ENCODE results near the gene LTV1.
"Not testable (repeated sequence)": the region's sequence is repeated elsewhere in the genome, so short reads cannot be mapped to it uniquely, and the experiment has no call there.

The LTV1 gene, protein sequence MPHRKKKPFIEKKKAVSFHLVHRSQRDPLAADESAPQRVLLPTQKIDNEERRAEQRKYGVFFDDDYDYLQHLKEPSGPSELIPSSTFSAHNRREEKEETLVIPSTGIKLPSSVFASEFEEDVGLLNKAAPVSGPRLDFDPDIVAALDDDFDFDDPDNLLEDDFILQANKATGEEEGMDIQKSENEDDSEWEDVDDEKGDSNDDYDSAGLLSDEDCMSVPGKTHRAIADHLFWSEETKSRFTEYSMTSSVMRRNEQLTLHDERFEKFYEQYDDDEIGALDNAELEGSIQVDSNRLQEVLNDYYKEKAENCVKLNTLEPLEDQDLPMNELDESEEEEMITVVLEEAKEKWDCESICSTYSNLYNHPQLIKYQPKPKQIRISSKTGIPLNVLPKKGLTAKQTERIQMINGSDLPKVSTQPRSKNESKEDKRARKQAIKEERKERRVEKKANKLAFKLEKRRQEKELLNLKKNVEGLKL
- 16.8 to 76.9 (median 19.5) reads per million in 3 experiments for total RNA-seq

DNA sequence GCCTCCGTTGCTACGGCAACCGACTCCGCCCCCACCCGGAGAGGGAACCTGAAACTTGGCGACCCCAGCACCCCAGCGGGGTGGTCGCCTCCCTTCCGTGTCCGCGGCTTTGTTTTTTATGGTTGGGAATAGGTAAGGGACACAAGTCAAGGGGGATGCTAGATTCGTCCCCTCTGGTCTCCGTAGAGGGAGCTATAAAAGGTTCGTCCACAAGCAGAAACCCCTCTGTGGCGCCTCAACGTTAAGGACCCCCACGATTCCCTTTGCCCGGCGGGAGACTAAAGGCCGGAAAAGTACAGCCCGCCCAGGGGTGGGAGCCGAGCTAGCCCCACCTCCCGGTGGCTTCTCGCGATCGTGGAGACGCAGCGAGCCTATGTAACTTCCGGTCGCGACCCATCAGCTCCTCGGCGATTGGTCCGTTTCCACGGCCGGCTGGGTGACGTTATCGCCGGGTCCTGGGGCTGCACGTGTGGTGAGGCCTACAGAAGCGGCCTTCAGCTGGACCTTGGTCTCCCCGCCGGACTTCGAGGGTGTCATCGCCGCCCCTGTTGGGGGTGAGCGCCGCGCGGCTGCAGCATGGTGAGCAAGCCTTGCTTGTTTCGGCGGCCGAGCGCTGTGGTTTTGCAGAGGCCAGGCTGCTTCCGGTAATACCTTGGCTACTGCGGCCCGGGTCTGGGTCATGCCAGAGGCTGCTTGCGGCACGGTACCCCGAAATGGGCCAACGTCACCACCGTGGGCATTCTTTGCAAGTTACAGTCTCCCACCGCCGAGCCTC is at the start of gene LTV1:
Gene LTV1 (plus strand): TSS at position 437 of the 775 bp plus-strand sequence. CDS start 140 bp downstream, at position 577.
- peak; percentile 88 for DNase-seq

DNA sequence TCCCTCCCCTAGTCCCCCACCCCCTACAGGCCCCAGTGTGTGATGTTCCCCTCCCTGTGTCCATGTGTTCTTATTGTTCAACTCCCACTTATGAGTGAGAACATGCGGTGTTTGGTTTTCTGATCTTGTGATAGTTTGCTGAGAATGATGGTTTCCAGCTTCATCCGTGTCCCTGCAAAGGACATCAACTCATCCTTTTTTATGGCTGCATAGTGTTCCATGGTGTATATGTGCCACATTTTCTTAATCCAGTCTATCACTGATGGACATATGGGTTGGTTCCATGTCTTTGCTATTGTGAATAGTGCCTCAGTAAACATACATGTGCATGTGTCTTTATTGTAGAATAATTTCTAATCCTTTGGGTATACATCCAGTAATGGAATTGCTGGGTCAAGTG is 46.6 kb upstream of the LTV1 start:
- not testable (repeated sequence) for DNase-seq

DNA sequence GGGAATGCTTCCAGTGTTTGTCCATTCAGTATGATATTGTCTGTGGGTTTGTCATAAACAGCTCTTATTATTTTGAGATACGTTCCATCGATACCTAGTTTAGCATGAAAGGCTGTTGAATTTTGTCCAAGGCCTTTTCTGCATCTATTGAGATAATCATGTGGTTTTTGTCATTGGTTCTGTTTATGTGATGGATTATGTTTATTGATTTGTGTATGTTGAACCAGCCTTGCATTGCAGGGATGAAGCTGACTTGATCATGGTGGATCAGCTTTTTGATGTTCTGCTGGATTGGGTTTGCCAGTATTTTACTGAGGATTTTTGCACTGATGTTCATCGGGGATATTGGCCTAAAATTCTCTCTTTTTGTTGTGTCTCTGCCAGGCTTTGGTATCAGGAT is 44.7 kb upstream of the LTV1 start:
- not testable (repeated sequence) for DNase-seq

DNA sequence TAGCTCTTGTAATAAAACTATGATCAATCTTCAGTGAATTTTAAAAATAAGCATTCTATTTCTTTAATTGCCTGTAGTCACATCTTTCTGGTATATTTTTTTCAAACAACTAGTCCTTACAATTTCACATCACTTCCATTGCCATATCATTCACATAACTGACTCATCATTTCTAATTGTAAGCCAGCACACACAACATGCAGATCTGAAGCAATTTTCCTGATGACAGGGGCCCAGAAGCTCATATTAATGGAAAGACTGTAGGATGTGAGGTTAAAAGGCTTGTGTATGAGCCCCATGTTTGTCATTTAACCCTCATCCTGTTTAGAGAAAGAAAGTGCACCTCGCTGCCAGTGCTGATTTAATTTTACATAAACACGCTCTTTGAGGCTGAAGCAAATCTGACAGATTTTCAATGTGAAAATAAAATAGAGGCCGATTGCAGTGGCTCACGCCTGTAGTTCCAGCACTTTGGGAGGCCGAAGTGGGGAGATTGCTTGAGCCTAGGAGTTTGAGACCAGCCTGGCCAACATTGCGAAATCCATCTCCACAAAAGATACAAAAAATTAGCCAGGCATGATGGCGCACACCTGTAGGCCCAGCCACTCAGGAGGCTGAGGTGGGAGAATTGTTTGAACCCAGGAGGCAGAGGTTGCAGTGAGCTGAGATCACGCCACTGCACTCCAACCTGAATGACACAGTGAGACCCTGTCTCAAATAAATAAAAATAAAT is 40.1 kb upstream of the LTV1 start:
- DNase-seq = no peak

DNA sequence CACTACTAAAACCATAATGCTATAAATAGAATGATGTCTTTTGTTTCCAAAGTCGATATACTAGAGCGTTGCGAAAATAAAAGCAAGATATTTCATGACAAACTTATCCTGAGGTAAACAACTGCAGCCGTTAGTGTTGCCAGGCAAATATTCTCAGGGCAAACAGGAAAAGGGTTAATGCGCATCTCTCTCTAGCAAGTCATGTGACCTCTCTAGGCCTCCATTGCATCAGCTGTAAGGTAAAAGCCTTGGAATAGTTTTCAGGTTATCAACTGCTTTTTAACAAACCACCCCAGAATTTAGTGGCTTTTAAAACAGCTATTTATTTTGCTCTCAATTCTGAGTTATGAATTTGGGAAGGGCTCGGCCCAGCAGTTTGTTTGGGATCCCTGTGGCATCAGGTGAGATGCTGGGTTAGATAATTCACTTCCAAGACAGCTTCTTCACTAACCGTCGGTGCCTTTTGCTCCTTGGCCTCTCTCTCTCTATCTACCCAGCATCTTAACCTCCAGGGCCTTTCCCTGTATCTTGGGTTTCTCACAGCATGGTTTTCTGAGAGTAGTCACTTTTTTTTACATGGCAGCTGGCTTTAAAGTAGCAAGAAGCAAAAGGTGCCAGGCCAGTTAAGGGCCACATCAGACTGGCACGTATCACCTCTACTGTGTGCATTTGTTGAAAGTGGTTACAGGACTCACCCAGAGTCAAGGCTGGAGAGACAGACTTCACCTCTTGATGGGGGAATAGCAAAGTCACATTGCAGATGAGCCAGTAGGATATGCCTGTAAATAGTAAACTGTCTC is 39.2 kb upstream of the LTV1 start:
- DNase-seq = no peak

DNA sequence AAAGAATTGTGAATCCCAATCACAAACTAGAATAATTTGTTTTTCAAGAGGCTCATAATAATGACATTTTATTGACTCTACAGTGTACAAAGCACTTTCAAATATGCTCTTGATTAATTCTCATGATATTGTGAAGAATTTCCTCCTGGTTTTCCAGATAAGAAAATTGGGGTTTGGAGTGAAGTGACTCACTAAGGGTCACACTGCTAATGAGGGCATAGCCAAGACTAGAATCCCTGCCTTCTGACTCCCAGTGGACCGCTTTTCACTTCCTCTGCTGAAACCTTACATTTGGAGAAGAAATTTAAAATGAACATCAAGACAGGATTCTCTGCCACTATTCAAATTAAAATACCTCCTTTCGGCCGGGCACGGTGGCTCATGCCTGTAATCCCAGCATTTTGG is 38.3 kb upstream of the LTV1 start:
- DNase-seq = no peak

DNA sequence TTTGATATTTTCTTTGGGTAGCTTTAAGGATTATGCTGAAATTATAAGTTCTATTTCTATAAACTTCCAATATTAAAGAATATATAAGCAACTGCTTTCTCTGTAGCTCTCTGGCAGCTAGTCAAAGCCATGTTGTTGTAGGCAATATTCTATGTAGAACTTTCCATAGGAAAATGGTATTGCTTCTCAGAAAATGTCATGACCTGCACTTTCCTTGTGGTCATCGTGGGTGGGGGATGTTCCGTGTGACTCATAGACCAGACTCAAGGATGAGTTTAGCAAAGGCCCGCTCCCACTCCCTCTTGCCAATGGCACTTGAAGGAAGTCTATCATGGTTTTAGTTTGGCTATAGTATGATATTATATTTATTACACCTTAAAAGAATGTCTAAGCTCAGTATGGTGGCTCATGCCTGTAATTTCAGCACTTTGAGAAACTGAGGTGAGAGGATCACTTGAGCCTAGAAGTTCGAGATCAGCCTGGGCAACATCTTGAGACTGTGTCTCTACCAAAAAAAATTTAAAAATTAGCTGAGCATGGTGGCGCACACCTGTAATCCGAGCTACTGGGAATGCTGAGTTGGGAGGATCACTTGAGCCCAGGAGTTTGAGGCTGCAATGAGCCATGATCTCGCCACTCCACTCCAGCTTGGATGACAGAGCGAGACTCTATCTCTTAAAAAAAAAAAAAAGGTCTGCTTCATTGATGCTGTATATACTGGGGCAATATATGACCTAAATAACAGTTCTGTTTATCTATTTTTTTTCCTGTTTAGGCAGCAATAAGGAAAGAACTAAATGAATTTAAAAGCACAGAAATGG is 36.6 kb upstream of the LTV1 start:
- no peak for DNase-seq

DNA sequence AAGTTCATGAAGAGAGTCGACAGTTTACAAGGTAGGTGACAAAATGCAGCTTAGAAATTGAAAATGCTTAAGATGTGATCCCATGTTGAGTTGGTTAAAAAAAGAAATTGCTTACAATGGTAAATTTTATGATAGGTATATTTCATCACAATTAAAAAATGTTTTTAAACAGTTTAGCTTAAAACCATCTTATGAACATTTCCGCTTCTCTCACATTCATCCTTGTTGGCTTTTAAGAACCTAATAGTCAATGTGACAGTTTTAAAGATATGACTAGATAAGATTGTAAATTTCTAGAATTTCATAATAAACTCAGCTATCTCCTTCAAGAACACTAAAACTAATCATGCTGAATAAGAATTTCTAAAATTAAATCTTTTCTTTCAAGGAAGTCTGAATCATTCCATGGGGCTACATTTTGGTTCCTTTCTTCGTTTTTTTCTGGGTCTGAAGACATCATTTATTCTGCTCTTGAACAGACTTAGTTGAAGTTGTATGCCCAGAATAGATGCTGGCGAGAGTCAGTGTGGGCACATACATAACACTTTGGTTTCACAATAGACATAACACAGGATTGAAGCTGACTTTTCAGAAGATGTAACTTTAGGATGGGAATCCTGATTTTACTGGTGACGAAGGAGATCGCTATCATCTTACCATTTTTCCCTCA is 35.9 kb upstream of the LTV1 start:
- DNase-seq = no peak

DNA sequence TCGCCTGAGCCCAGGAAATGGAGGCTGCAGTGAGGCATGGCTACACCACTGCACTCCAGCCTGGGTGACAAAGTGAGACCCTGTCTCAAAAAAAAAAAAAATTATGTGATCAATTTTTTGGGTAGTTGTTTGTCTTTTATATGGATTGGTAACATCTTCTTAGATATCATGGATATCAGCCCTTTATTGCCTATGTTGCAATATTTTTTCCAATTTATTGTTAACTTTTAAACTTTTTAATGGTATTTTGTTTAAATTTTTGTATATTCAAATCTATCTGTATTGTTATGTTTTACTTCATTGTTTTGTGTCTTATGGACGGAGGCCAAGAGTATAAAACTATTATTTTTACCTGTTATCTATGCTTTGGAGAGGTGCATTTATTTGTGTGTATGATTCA is 32.4 kb upstream of the LTV1 start:
- no peak for DNase-seq

DNA sequence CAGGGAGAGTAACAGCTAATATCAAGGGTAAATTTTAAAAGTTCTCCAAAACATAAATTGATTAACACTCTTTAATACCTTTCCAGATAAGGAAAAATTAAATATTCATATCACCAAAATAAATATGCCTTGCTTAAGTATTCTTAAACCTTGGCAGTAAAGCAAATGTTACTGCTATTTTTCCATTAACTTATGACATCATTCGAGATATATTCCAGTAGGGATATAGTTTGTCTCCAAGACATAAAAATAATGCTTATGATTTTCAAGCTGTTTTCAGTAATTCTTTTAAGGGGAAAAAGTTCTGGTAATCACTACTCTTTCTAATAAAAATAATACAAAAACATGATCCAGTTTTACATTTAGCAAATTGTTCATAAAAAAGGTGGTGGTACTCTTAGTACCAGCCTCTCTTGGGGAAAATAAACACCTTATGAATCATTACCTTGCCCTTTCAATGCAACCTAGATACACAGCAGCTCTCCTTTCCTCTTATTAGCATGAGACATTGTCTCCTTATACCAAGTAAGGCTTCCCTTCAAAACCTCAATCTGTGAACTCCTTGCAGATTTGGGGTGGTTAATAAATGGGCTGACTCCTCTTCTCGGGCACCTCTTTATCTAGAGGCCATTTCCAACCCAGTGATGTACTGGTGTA is 31.5 kb upstream of the LTV1 start:
- DNase-seq = no peak

DNA sequence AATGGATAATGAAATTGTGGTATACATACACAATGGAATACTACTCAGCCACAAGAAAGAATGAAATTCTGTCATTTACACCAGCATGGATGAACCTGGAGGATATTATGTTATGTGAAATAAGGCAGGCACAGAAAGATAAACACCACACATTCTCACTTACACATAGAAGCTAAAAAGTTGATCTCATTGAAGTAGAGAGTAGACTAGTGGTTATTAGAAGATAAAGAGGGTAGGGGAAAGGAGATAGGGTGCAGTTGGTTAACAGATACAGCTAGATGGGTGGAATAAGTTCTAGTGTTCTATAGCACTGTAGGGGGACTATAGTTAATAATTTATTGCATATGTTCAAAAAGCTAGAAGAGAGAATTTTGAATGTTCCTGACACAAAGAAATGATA is 25.5 kb upstream of the LTV1 start:
- no peak for DNase-seq

DNA sequence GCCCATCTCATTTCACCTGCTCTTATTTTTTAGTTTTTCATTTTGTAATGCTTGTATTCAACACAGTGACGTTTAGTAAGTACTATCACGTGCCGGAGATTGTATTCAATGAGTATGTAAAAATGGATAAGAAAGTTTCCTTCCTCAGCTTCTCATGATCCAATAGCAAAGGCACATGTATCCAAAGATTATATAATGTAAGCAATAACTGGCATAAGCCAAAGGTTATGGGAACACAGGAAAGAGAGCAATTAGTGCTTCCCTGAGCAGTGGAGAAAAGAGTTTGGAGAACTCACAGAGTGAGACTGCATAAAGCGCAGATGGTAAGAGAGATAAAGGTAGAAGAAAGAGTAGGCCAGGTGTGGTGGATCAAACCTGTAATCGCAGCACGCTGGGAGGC is 21.8 kb upstream of the LTV1 start:
- no peak for DNase-seq

DNA sequence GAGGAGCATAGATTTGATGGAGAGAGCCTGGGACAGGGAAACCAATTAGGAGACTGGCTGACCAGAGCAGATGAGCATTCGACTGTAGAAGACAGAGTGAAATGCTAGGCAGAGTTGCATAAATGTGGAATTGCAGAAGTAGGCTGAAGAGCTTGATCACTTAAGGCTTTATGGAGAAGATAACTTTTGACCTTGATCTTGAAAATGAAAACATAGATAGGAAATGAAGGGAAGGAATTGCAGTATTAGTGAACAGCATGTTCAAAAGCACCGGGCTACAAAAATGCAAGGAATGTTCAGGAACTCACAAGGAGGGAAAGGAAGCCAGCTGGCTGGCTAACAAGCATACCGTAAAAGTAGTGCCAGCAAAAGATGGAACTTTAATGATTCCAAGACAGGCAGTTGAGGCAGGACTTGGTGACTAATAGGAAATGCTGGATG is 20.5 kb upstream of the LTV1 start:
- DNase-seq = no peak

DNA sequence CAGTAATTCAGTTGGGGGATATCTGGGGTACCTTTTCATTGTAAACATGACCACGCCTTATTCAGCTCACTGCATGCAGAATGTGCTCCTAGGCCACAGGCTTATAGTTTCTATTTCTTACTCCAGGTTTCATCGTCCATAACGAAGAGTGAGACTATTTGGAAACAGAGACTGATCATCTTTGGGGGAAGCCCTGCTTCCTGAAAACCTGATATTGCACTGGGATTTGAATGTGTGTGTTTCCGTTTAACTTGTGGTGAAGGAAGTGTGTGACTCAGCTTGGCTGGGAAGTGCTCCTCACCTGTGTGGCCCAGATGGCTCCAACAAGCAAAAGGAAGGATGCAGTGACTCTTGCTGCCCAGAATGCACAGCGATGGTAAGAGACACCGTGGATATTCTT is 19.6 kb upstream of the LTV1 start:
- no peak for DNase-seq

DNA sequence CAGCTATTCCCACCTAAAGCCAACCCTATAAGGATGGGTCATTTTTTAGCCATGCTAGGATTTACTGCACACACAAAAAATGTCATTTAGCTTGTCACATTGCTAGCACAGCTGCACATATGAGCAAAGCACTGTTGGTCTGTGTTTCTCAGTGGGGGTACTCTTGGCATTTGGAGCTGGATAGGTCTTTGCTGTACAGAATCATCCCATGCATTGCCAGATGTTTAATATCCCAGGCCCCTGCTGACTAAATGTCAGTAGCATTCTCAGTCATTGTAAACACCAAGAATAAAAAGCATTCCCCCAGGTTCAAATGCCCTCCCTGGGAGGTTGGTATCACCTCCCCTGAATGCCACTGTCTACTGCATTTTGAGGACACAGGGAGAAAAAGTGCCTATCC is 14.6 kb upstream of the LTV1 start:
- no peak for DNase-seq

DNA sequence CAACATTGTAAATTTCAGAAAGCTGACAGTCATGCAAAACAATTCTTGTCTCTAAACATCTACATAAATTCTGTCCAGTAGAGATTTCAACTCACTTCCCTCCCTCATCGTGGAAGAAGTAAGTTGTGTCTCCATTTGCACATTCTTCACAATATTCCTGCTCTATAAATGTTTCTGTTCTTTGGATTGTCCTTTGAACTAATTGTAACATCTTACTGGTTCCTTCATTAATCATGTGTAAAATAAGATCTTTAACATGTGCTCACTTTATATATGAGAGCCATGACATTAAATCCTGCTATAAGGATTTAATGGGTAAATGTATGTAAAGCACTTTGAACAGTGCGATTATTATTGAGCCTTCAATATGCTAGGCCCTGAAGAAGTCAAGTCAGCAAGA is 7.0 kb upstream of the LTV1 start:
- no peak for DNase-seq

DNA sequence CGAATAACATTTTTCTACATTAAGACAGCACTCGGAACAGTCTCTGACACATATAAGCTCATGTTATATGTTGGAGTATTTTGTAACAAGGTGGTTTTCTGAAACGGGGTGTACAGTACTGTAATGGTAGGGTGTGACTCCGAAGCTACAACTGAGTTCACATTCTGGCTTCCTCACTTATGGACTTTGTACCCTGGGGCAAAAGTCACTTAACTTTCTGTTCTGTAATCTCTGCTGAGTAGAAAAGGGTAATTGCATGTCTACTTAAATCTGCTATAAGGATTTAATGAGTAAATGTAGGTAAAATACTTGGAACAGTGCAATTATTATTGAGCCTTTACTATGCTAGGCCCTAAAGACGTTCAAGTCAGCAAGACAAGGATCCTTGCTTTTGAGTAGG is 4.7 kb upstream of the LTV1 start:
- no peak for DNase-seq

DNA sequence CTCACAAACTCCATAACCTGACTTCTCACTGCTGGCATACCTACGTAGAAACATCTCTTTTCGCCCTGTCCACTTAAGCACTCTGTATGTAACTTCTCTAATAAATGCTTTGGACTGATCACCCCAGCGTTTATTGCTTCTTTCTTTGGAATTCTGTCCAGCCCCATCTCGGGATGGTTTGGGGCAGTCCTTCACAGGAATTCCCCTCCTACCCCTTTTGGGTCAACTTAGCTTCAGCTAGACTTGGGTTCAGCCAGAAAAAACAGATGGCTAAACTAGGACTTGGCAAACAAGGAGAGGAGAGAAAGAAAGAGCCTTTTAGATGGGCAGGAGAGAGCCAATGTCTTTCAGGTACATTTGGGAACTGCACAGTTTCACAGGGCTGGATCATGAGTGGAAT is 3.9 kb upstream of the LTV1 start:
- no peak for DNase-seq

DNA sequence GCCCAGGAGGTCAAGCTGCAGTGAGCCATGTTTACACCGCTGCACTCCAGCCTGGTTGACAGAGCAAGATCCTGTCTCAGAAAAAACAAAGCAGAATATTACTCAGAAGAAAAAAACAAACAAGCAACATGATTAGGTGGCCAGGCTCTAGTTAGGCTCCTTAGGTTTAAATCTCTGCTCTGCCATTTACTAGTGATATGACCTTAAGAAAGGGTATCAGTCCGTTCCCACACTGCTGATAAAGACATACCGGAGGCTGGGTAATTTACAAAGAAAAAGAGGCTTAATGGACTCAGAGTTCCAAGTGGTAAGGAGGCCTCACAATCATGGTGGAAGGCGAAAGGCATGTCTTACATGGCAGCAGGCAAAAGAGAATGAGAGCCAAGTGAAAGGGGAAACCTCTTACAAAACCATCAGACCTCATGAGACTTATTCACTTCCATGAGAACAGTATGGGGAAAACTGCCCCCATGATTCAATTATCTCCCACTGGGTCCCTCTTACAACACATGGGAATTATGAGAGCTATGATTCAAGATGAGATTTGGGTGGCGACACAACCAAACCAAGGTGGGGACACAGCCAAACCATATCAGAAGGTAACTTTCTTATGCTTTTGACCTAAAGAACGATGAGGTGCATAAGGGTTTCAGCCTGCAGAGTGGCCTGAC is 2.4 kb upstream of the LTV1 start:
- no peak for DNase-seq

DNA sequence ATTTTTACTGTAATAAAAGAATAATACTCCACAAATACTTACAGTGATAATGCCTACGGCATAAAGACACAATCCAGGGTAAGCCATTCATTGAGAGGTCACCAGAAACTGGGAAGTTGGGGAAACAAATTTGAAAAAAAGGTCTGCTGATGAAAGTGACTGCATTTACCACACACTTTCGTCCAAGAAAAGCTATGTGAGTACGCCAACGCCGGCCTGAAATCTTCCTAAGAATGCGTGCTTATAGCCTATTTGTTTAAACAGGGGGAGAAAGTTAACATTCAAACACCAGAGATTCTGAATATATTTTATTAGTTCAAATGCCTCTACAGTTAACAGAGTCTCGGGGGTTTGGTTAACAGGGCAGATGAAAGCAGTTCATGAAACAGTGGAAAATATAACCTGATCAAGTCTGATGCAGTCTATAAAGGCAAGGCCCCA is 657 bp upstream of the LTV1 start:
- no peak for DNase-seq
